Keratinocyte (primary cell): Measurements from ENCODE around the gene PACSIN2. TPM values are rescaled to one million over a fixed set of nuclear protein-coding genes. Genes with fewer than 3 reads are reported as not detected.

Experiments used
- DNase-seq: peaks from one replicate; pipeline ENCODE4 v3.0.0-alpha.2; 2011; ENCODE audit warnings: low read depth, missing footprints, low spot score
- FAIRE-seq: peaks from 2 replicates; lab custom pipeline; 2011; peaks lifted over from hg19 to GRCh38; lab: Jason Lieb, UNC
- H2AFZ ChIP-seq: 2 replicates; pipeline ENCODE4 v1.6.0; 2012; ENCODE audit warnings: low read length, control low read depth, inconsistent platforms; ENCODE audit not compliant: control insufficient read depth
- H3K27ac ChIP-seq: 2 replicates; pipeline ENCODE4 v1.5.1; 2011; ENCODE audit warnings: low read length; ENCODE audit not compliant: control insufficient read depth, insufficient read depth
- H3K27me3 ChIP-seq: 3 replicates; pipeline ENCODE4 v1.6.0; 2011; ENCODE audit warnings: low read length; ENCODE audit not compliant: control insufficient read depth, insufficient read depth; ENCODE audit errors: extremely low read depth
- H3K36me3 ChIP-seq, 2 experiments: 2 replicates in 1 of 2; 3 replicates in 1 of 2; pipeline ENCODE4 v1.5.1; 2011; ENCODE audit warnings: low read length in 2 of 2, mild to moderate bottlenecking in 1 of 2; ENCODE audit not compliant: control insufficient read depth in 2 of 2, insufficient read depth in 2 of 2; ENCODE audit errors: extremely low read depth in 1 of 2
- H3K4me1 ChIP-seq: 3 replicates; pipeline ENCODE4 v1.5.1; 2011; ENCODE audit warnings: low read length; ENCODE audit not compliant: control insufficient read depth, insufficient read depth; ENCODE audit errors: extremely low read depth
- H3K4me2 ChIP-seq: 3 replicates; pipeline ENCODE4 v1.6.0; 2011; ENCODE audit warnings: low read depth, low read length; ENCODE audit not compliant: control insufficient read depth, insufficient read depth; ENCODE audit errors: extremely low read depth
- H3K4me3 ChIP-seq, 3 experiments: fragments of 200-600 bp in 1 of 3; sonication (generic) in 1 of 3; 2 replicates in 2 of 3; 3 replicates in 1 of 3; pipeline ENCODE4 v1.5.1; 2011 to 2016; ENCODE audit warnings: low read length in 3 of 3, mild to moderate bottlenecking in 3 of 3, control low read depth in 2 of 3, inconsistent platforms in 1 of 3, low read depth in 1 of 3, mixed read lengths in 1 of 3, mixed run types in 1 of 3, moderate library complexity in 1 of 3; ENCODE audit not compliant: control insufficient read depth in 2 of 3, insufficient read depth in 2 of 3; ENCODE audit errors: extremely low read depth in 1 of 3
- H3K79me2 ChIP-seq: 2 replicates; pipeline ENCODE4 v1.6.0; 2012; ENCODE audit warnings: low read length; ENCODE audit not compliant: control insufficient read depth, insufficient read depth
- H3K9ac ChIP-seq: 3 replicates; pipeline ENCODE4 v1.6.0; 2011; ENCODE audit warnings: low read length; ENCODE audit not compliant: control insufficient read depth, insufficient read depth; ENCODE audit errors: extremely low read depth
- H3K9me1 ChIP-seq: 3 replicates; pipeline ENCODE4 v1.6.0; 2011; ENCODE audit warnings: low read length; ENCODE audit not compliant: control insufficient read depth, insufficient read depth; ENCODE audit errors: extremely low read depth
- H3K9me3 ChIP-seq: 2 replicates; pipeline ENCODE4 v1.5.1; 2012; ENCODE audit warnings: low read depth, low read length; ENCODE audit not compliant: control insufficient read depth
- H4K20me1 ChIP-seq: 3 replicates; pipeline ENCODE4 v1.6.0; 2011; ENCODE audit warnings: low read length; ENCODE audit not compliant: control insufficient read depth, insufficient read depth; ENCODE audit errors: extremely low read depth
- EZH2 ChIP-seq: IDR thresholded peaks from one replicate; pipeline ENCODE4 v1.6.1; 2012; ENCODE audit warnings: inconsistent platforms, mild to moderate bottlenecking, low read length, moderate library complexity
- dilution Hi-C: fragments of 300-500 bp; cut with MboI; formaldehyde crosslinking; loops from one replicate; pipeline ENCODE4 v1.7.0; 2020; ENCODE audit warnings: low sequenced_read_pairs; ENCODE audit not compliant: extremely low pct_ligation_motif_present
- polyA plus RNA-seq, 5 experiments: library from polyadenylated mRNA; depleted of rRNA in 3 of 5; stranded (reverse) in 3 of 5; stranded (forward) in 1 of 5; unstranded in 1 of 5; fragments of >200 nt; gene quantifications; 1 replicate in 1 of 5; 2 replicates in 3 of 5; 3 replicates in 1 of 5; pipeline versions ENCODE4 v1.2.1 to v1.2.3, GENCODE V29; 2011 to 2012; ENCODE audit warnings: missing spikeins in 2 of 5, low read depth in 1 of 5, low replicate concordance in 1 of 5
- TF ChIP-seq, protein P1 (sequence below), 3 experiments: IDR thresholded peaks in 1 of 3; conservative IDR thresholded peaks in 1 of 3; optimal IDR thresholded peaks in 1 of 3; 2 replicates in 2 of 3; 3 replicates in 1 of 3; pipeline versions ENCODE3 to v1.5.1; 2011; ENCODE audit warnings: low read length in 3 of 3, mild to moderate bottlenecking in 3 of 3, moderate library complexity in 2 of 3, control low read depth in 1 of 3, inconsistent platforms in 1 of 3; ENCODE audit not compliant: insufficient read depth in 2 of 3; ENCODE audit errors: extremely low read depth in 1 of 3

Gene PACSIN2
- polyA plus RNA-seq, 1 donor (not counting 4 experiments of a cell fraction or from before 2014, with no cell fraction given): 55.5 TPM

DNA sequence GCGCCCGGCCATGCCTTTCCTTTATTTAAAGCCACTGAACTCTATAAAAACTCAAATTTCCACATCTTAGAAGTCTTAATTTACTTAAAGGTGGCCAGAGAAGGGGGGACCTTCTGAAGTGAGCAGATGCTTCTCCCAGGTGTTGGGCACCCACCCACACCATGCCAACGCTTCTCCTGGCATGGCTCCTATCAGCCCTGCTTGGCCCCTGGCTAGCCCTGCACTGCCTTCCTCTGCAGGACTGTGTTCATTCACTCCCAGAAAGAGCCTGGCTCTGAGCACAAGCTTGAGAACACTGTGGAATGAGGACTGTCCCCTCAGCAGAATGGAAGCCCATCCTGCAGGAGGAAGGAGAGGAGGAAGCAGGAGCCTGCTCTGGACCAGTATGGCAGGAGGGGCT is 123.3 kb downstream of the PACSIN2 start:
- no peak overlapping the region for H2AFZ ChIP-seq
- H3K9ac ChIP-seq: no peak overlapping the region
- dilution Hi-C loops: no loop called here
- H3K4me2 ChIP-seq: no peak overlapping the region
- H3K9me3 ChIP-seq: no peaks in the 10 kb centered on the region
- H3K4me1 ChIP-seq: no peaks in the 10 kb centered on the region
- H3K4me3 ChIP-seq: no peak overlapping the region
- no peak overlapping the region for H3K27ac ChIP-seq
- no peaks in the 10 kb centered on the region for H3K9me1 ChIP-seq
- FAIRE-seq (no peak), DNase-seq (no peak)
- H3K36me3 ChIP-seq: peaks cover 13 to 27% of the 10 kb centered on the region in 2 experiments
- peaks cover 2% of the 10 kb centered on the region for H3K79me2 ChIP-seq
- no peaks in the 10 kb centered on the region for H4K20me1 ChIP-seq
- no peak for TF ChIP-seq EZH2
- TF ChIP-seq, protein P1, sequence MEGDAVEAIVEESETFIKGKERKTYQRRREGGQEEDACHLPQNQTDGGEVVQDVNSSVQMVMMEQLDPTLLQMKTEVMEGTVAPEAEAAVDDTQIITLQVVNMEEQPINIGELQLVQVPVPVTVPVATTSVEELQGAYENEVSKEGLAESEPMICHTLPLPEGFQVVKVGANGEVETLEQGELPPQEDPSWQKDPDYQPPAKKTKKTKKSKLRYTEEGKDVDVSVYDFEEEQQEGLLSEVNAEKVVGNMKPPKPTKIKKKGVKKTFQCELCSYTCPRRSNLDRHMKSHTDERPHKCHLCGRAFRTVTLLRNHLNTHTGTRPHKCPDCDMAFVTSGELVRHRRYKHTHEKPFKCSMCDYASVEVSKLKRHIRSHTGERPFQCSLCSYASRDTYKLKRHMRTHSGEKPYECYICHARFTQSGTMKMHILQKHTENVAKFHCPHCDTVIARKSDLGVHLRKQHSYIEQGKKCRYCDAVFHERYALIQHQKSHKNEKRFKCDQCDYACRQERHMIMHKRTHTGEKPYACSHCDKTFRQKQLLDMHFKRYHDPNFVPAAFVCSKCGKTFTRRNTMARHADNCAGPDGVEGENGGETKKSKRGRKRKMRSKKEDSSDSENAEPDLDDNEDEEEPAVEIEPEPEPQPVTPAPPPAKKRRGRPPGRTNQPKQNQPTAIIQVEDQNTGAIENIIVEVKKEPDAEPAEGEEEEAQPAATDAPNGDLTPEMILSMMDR (optimal IDR thresholded peaks at IDR 0.05 in 1 of 3, IDR thresholded peaks at IDR 0.05 in 1 of 3, conservative IDR thresholded peaks at IDR 0.05 in 1 of 3; ENCODE audit: extremely low read depth in 1 of 3, insufficient read depth in 2 of 3, low read length in 3 of 3): no peak
- H3K27me3 ChIP-seq: no peaks in the 10 kb centered on the region

DNA sequence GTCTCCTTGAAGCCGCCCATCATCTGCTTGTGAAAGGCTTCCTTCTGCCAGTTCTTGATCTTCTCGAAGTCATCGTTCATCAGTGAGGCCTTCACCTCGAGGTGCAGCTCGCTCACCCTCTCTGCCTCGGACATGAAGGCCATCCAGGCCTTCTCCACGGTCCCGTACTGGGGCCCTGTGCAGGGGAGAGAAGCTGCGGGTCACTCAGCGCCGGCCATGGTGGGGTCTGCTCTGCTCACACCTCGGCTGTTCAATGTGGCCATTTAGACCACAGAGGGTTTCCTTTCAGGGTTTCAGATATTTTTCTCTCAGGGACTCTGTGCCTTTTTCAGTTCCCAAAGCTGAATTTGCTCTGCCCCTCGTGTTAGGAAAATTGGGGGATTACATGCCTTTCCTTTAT is 123.9 kb downstream of the PACSIN2 start:
- H3K4me3 ChIP-seq: no peak overlapping the region
- no peaks in the 10 kb centered on the region for H3K4me1 ChIP-seq
- peaks cover 16 to 29% of the 10 kb centered on the region in 2 experiments for H3K36me3 ChIP-seq
- H3K79me2 ChIP-seq: peaks cover 2% of the 10 kb centered on the region
- H3K9ac ChIP-seq: no peak overlapping the region
- dilution Hi-C loops: no loop called here
- no peak overlapping the region for H2AFZ ChIP-seq
- DNase-seq (no peak), FAIRE-seq (no peak)
- H4K20me1 ChIP-seq: no peaks in the 10 kb centered on the region
- TF ChIP-seq, protein P1 (optimal IDR thresholded peaks at IDR 0.05 in 1 of 3, IDR thresholded peaks at IDR 0.05 in 1 of 3, conservative IDR thresholded peaks at IDR 0.05 in 1 of 3; ENCODE audit: extremely low read depth in 1 of 3, insufficient read depth in 2 of 3, low read length in 3 of 3): no peak
- TF ChIP-seq EZH2: no peak
- H3K27me3 ChIP-seq: no peaks in the 10 kb centered on the region
- no peaks in the 10 kb centered on the region for H3K9me1 ChIP-seq
- no peak overlapping the region for H3K27ac ChIP-seq
- H3K9me3 ChIP-seq: no peaks in the 10 kb centered on the region
- H3K4me2 ChIP-seq: no peak overlapping the region
